HepG2 (cell line): ENCODE data around the gene NFS1. TPM values are rescaled to one million over a fixed set of nuclear protein-coding genes. Genes with fewer than 3 reads are reported as not detected.

Experiments used
- BRF2 ChIP-seq: sonication (generic); formaldehyde crosslinking; IDR thresholded peaks from 2 replicates; pipeline ENCODE4 v1.8.1; 2022; ENCODE audit warnings: mild to moderate bottlenecking, missing genetic modification reagents
- GTF2F1 ChIP-seq: fragments of 150-350 bp; IDR thresholded peaks from 2 replicates; pipeline ENCODE4 v1.6.1; 2014; ENCODE audit warnings: low read length
- KAT8 ChIP-seq: IDR thresholded peaks from 2 replicates; pipeline ENCODE4 v1.6.1; 2016; ENCODE audit warnings: missing genetic modification reagents, missing compliant biosample characterization
- MED1 ChIP-seq: sonication (generic); formaldehyde crosslinking; IDR thresholded peaks from 2 replicates; pipeline ENCODE4 v1.4.0; 2020; ENCODE audit warnings: missing genetic modification reagents
- MIXL1 ChIP-seq: IDR thresholded peaks from 2 replicates; pipeline ENCODE4 v1.6.1; 2016
- MTA3 ChIP-seq: sonication (generic); formaldehyde crosslinking; IDR thresholded peaks from 2 replicates; pipeline ENCODE4 v1.4.0; 2020; ENCODE audit warnings: missing genetic modification reagents
- MYPOP ChIP-seq: sonication (generic); formaldehyde crosslinking; IDR thresholded peaks from 2 replicates; pipeline ENCODE4 v1.8.1; 2023; ENCODE audit warnings: mild to moderate bottlenecking, moderate library complexity, missing genetic modification reagents
- POLR2AphosphoS5 ChIP-seq: IDR thresholded peaks from 2 replicates; pipeline ENCODE4 v1.6.1; 2012; ENCODE audit warnings: low read depth, low read length
- PRDM15 ChIP-seq: sonication (generic); formaldehyde crosslinking; IDR thresholded peaks from 2 replicates; pipeline ENCODE4 v1.4.0; 2020; ENCODE audit warnings: missing genetic modification reagents
- SMYD3 ChIP-seq: sonication (generic); formaldehyde crosslinking; IDR thresholded peaks from 2 replicates; pipeline ENCODE4 v1.8.1; 2023; ENCODE audit warnings: mild to moderate bottlenecking, missing genetic modification reagents
- ZNF451 ChIP-seq: sonication (generic); formaldehyde crosslinking; IDR thresholded peaks from 2 replicates; pipeline ENCODE4 v1.5.0; 2020; ENCODE audit warnings: mild to moderate bottlenecking, missing genetic modification reagents
- ZNF646 ChIP-seq: sonication (generic); formaldehyde crosslinking; IDR thresholded peaks from 2 replicates; pipeline ENCODE4 v1.9.0; 2021; ENCODE audit warnings: mild to moderate bottlenecking, missing genetic modification reagents
- ZNF770 ChIP-seq: sonication (generic); formaldehyde crosslinking; IDR thresholded peaks from 2 replicates; pipeline ENCODE4 v1.5.0; 2020; ENCODE audit warnings: mild to moderate bottlenecking, missing genetic modification reagents
- polyA plus RNA-seq, 8 experiments: library from polyadenylated mRNA; depleted of rRNA in 3 of 8; stranded (reverse) in 7 of 8; unstranded in 1 of 8; fragments of >200 nt; fragmentation: Illumina TruSeq in 4 of 8; extraction: Trizol in 4 of 8; gene quantifications; 2 replicates each; pipeline versions ENCODE4 v1.2.1 to v1.2.3, GENCODE V29; 2011 to 2016; ENCODE audit warnings: low read depth in 4 of 8, missing spikeins in 1 of 8, mixed read lengths in 1 of 8; ENCODE audit not compliant: insufficient read depth in 1 of 8
- total RNA-seq, 5 experiments: library from RNA; depleted of rRNA; stranded (reverse); fragments of >200 nt; fragmentation: Illumina TruSeq; extraction: Trizol; gene quantifications; 2 replicates each; pipeline ENCODE4 v1.2.3, GENCODE V29; 2016; ENCODE audit warnings: low read depth in 1 of 5

NFS1 gene
- total and polyA plus RNA-seq, 2 of the 13 experiments (the other 11 are each of a cell fraction or from before 2014, with no cell fraction given) = 65.9 to 88.1 TPM

- TF ChIP-seq PRDM15 (no peak), ZNF451 (no peak), ZNF770 (no peak), BRF2 (CRISPR knock-in tag) (no peak), MED1 (CRISPR knock-in tag) (no peak; the same call in 1 of the 2 replicates), POLR2AphosphoS5 (peak; percentile 20; the same call in 1 of the 2 replicates), KAT8 (CRISPR knock-in tag) (no peak), SMYD3 (CRISPR knock-in tag) (0 out of 2 replicates have a peak, but pooled peaks have one; percentile 1), ZNF646 (CRISPR knock-in tag) (peak; percentile 69; the same call in 1 of the 2 replicates), MTA3 (CRISPR knock-in tag) (0 out of 2 replicates have a peak, but pooled peaks have one; percentile 27), GTF2F1 (no peak), MIXL1 (CRISPR knock-in tag) (peak; percentile 60; the same call in 1 of the 2 replicates), MYPOP (CRISPR knock-in tag) (no peak)
These were observed 35.4 kb downstream of the NFS1 start (continued) for GRCh38 chr20:35663516-35664465.
